Fibroblast of lung (primary cell): ENCODE results near the gene LRMDA. TPM values are rescaled to one million over a fixed set of nuclear protein-coding genes. Genes with fewer than 3 reads are reported as not detected.

ENCODE experiments used
- DNase-seq, 2 donors: peaks; one replicate each; pipeline versions ENCODE4 v3.0.0 to v3.0.0-alpha.2; 2010; ENCODE audit warnings: low read depth in 2 of 2
- H2AFZ ChIP-seq: 2 replicates; pipeline ENCODE4 v1.5.1; 2012; ENCODE audit warnings: low read length, control low read depth, inconsistent platforms
- H3K27ac ChIP-seq: 2 replicates; pipeline ENCODE4 v1.5.1; 2011; ENCODE audit warnings: low read length, control low read depth; ENCODE audit not compliant: insufficient read depth
- H3K27me3 ChIP-seq: 2 replicates; pipeline ENCODE4 v1.5.1; 2011; ENCODE audit warnings: mild to moderate bottlenecking, low read length; ENCODE audit not compliant: control insufficient read depth, insufficient read depth
- H3K36me3 ChIP-seq: 2 replicates; pipeline ENCODE4 v1.5.1; 2011; ENCODE audit warnings: low read length; ENCODE audit not compliant: control insufficient read depth, insufficient read depth
- H3K4me1 ChIP-seq: 2 replicates; pipeline ENCODE4 v1.5.1; 2011; ENCODE audit warnings: low read length; ENCODE audit not compliant: control insufficient read depth, insufficient read depth; ENCODE audit errors: extremely low read depth
- H3K4me2 ChIP-seq: 2 replicates; pipeline ENCODE4 v1.5.1; 2011; ENCODE audit warnings: low read length, control low read depth; ENCODE audit not compliant: insufficient read depth; ENCODE audit errors: extremely low read depth
- H3K4me3 ChIP-seq, 4 experiments: fragments of 200-600 bp in 1 of 4; sonication (generic) in 1 of 4; replicated peaks in 1 of 4; 2 replicates each; pipeline ENCODE4 v1.5.1; 2011 to 2016; ENCODE audit warnings: low read length in 4 of 4, low read depth in 3 of 4, mild to moderate bottlenecking in 3 of 4, control low read depth in 2 of 4, inconsistent platforms in 1 of 4, mixed read lengths in 1 of 4; ENCODE audit not compliant: insufficient read depth in 1 of 4; ENCODE audit errors: control extremely low read depth in 1 of 4
- H3K79me2 ChIP-seq: 2 replicates; pipeline ENCODE4 v1.5.1; 2012; ENCODE audit warnings: mild to moderate bottlenecking, low read length, inconsistent platforms; ENCODE audit not compliant: control insufficient read depth, insufficient read depth
- H3K9ac ChIP-seq: 2 replicates; pipeline ENCODE4 v1.5.1; 2011; ENCODE audit warnings: mild to moderate bottlenecking, low read length, control low read depth; ENCODE audit not compliant: insufficient read depth
- H3K9me3 ChIP-seq: 2 replicates; pipeline ENCODE4 v1.5.1; 2012; ENCODE audit warnings: low read depth, low read length; ENCODE audit not compliant: control insufficient read depth, insufficient read depth
- H4K20me1 ChIP-seq: 2 replicates; pipeline ENCODE4 v1.5.1; 2011; ENCODE audit warnings: low read length; ENCODE audit not compliant: control insufficient read depth, insufficient read depth; ENCODE audit errors: extremely low read depth
- CTCF ChIP-seq, 2 donors: IDR thresholded peaks in 1 of 2; conservative IDR thresholded peaks in 1 of 2; 1 replicate in 1 of 2; 2 replicates in 1 of 2; pipeline ENCODE4 v1.5.1; 2011 to 2012; ENCODE audit warnings: low read length in 2 of 2, control low read depth in 1 of 2, inconsistent platforms in 1 of 2, low read depth in 1 of 2, mild to moderate bottlenecking in 1 of 2
- EZH2 ChIP-seq: IDR thresholded peaks from 2 replicates; pipeline ENCODE4 v1.5.1; 2012; ENCODE audit warnings: low read length, control low read depth, mild to moderate bottlenecking; ENCODE audit errors: missing control alignments
- polyA plus RNA-seq, 2 donors: library from polyadenylated mRNA; depleted of rRNA in 1 of 2; stranded (reverse) in 1 of 2; unstranded in 1 of 2; fragments of >200 nt; gene quantifications; 2 replicates each; pipeline ENCODE4 v1.2.1, GENCODE V29; 2011 to 2012; ENCODE audit warnings: missing spikeins in 1 of 2
- total RNA-seq: library from RNA; depleted of rRNA; stranded (reverse); fragments of >200 nt; gene quantifications from 2 replicates; pipeline ENCODE4 v1.2.1, GENCODE V29; 2014

LRMDA gene
- total and polyA plus RNA-seq, 2 donors (not counting 1 experiment from before 2014, with no cell fraction given) = 1.7 to 2.0 TPM

DNA sequence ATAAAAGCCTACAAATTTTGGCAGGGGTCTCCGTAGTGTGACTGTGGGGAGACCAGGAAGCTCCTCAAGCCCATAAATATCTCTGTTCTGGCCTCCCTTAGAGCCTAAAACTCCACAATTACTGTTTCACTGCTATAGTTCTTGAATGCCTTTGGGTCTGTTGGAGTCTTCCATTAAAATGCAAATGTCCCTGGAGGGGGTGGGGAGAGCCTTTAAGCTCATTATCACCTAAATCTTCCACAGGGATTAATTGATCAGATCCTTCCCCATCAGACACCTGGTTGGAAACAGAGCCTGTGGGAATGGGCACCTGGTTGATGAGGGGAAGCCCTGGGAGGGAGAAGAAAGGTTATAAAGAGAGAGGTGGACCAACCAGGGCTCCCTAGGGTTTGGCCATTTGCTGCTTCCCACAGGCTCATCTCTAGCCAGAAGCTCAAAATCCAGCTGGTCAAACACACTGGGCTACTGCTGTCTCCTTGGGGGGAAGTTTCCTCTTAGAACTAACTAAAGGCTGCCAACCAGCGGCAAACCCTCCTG is 718.2 kb downstream of the LRMDA start:
- H3K4me3 ChIP-seq = no peak overlapping the region
- H3K9ac ChIP-seq = no peak overlapping the region
- H3K27me3 ChIP-seq = no peaks in the 10 kb centered on the region
- H2AFZ ChIP-seq = no peak overlapping the region
- no peaks in the 10 kb centered on the region for H3K79me2 ChIP-seq
- TF ChIP-seq CTCF (conservative IDR thresholded peaks at IDR 0.05 in 1 of 2, IDR thresholded peaks at IDR 0.05 in 1 of 2; ENCODE audit: low read depth in 1 of 2, low read length in 2 of 2) (no peak), EZH2 (no peak)
- DNase-seq = no peak
- H3K27ac ChIP-seq = no peak overlapping the region
- no peaks in the 10 kb centered on the region for H3K9me3 ChIP-seq
- no peaks in the 10 kb centered on the region for H3K36me3 ChIP-seq
- no peaks in the 10 kb centered on the region for H4K20me1 ChIP-seq
- no peaks in the 10 kb centered on the region for H3K4me1 ChIP-seq
- H3K4me2 ChIP-seq = no peak overlapping the region

GRCh38 chr10:76150139-76150875 is 718.9 kb downstream of the LRMDA start:
- Histone ChIP-seq H3K79me2 (no peaks in the 10 kb centered on the region), H3K4me1 (no peaks in the 10 kb centered on the region), H3K27me3 (no peaks in the 10 kb centered on the region), H4K20me1 (no peaks in the 10 kb centered on the region), H3K4me2 (no peak overlapping the region), H3K9ac (no peak overlapping the region), H3K36me3 (no peaks in the 10 kb centered on the region), H3K9me3 (no peaks in the 10 kb centered on the region), H2AFZ (no peak overlapping the region), H3K27ac (no peak overlapping the region), H3K4me3 (no peak overlapping the region)
- peak; percentile 9 to 90 for DNase-seq
- TF ChIP-seq EZH2 = no peak
- no peak for TF ChIP-seq CTCF (conservative IDR thresholded peaks at IDR 0.05 in 1 of 2, IDR thresholded peaks at IDR 0.05 in 1 of 2; ENCODE audit: low read depth in 1 of 2, low read length in 2 of 2)

DNA sequence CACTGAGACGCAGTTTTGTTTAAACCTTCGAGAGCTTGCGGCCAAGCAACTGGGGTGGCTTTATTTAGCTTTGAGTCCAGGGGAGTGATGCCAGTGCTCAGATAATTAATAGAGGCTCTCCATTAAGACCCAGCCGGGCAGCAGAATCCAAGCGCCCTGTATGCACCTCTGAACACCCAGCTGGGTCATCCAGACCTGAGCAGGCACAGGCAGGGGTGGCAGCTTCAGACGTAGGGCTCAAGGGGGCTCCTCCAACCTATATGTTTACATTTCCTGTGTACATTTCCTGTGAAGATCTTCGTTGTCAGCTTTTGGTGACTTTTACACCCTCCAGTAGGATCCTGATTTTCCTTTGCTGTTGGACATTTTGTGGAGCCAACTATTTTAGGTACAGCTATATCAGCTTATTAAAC is 719.5 kb downstream of the LRMDA start:
- no peak overlapping the region for H3K27ac ChIP-seq
- H3K4me3 ChIP-seq = no peak overlapping the region
- H3K79me2 ChIP-seq = no peaks in the 10 kb centered on the region
- DNase-seq = no peak
- TF ChIP-seq CTCF (conservative IDR thresholded peaks at IDR 0.05 in 1 of 2, IDR thresholded peaks at IDR 0.05 in 1 of 2; ENCODE audit: low read depth in 1 of 2, low read length in 2 of 2) = no peak
- TF ChIP-seq EZH2 = no peak
- no peaks in the 10 kb centered on the region for H3K4me1 ChIP-seq
- H3K36me3 ChIP-seq = no peaks in the 10 kb centered on the region
- H2AFZ ChIP-seq = no peak overlapping the region
- no peaks in the 10 kb centered on the region for H3K9me3 ChIP-seq
- no peaks in the 10 kb centered on the region for H4K20me1 ChIP-seq
- H3K27me3 ChIP-seq = no peaks in the 10 kb centered on the region
- no peak overlapping the region for H3K4me2 ChIP-seq
- H3K9ac ChIP-seq = no peak overlapping the region
